IPS DF 6.9 (cell line): ENCODE results near the gene KCNN3.

Experiments
- DNase-seq: peaks from one replicate; pipeline ENCODE4 v3.0.0-alpha.2; 2013; ENCODE audit warnings: low read depth, low spot score
- H3K27ac ChIP-seq: one replicate; pipeline ENCODE4 v1.5.1; 2013; ENCODE audit warnings: low read length, control low read depth
- H3K27me3 ChIP-seq: 2 replicates; pipeline ENCODE4 v1.6.1; 2013; ENCODE audit warnings: mild to moderate bottlenecking, low read length; ENCODE audit not compliant: control insufficient read depth, insufficient read depth
- H3K36me3 ChIP-seq: 2 replicates; pipeline ENCODE4 v1.6.1; 2013; ENCODE audit warnings: low read length; ENCODE audit not compliant: control insufficient read depth, insufficient read depth
- H3K4me1 ChIP-seq: 2 replicates; pipeline ENCODE4 v1.6.1; 2013; ENCODE audit warnings: low read length; ENCODE audit not compliant: control insufficient read depth, insufficient read depth
- H3K4me3 ChIP-seq: 2 replicates; pipeline ENCODE4 v1.5.1; 2013; ENCODE audit warnings: mild to moderate bottlenecking, low read length
- H3K9me3 ChIP-seq: 2 replicates; pipeline ENCODE4 v1.6.1; 2013; ENCODE audit warnings: low read length, inconsistent platforms; ENCODE audit not compliant: control insufficient read depth, insufficient read depth
- WGBS: extraction: QIAGEN DNeasy Blood & Tissue Kit; methylation state at CpG from one replicate; pipeline ENCODE4 v1.1.7; 2013; ENCODE audit warnings: mixed read lengths, missing lambda C conversion rate; ENCODE audit not compliant: insufficient read length, insufficient coverage; 5-methylcytosine and 5-hydroxymethylcytosine counted together

The KCNN3 gene

DNA sequence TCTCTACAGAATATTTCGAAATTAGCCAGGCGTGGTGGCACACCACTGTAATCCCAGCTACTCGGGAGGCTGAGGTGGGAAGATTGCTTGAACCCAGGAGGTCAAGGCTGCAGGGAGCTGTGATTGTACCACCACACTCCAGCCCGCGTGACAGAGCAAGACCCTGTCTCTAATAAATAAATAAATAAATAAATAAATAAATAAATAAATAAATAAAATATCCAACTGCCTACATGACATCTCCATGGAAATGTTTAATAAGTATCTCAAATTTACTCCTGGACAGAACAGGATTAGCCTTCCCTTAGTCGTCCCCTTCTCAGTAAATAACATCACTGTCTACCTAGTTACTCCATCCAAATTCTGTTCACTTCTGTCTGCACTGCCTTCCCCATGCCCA lies 29.0 kb upstream of the KCNN3 start:
- no peak for DNase-seq
- WGBS: no CpG with 5 or more reads among the region's 6 CpGs
- Histone ChIP-seq H3K9me3 (no peaks in the 10 kb centered on the region), H3K4me3 (no peak overlapping the region), H3K27me3 (no peaks in the 10 kb centered on the region), H3K27ac (no peak overlapping the region), H3K36me3 (no peaks in the 10 kb centered on the region), H3K4me1 (no peaks in the 10 kb centered on the region)

- H3K27ac ChIP-seq: no peak overlapping the region
- no peaks in the 10 kb centered on the region for H3K4me1 ChIP-seq
- no peaks in the 10 kb centered on the region for H3K36me3 ChIP-seq
- DNase-seq: no peak
- no CpG with 5 or more reads among the region's 10 CpGs for WGBS
- H3K4me3 ChIP-seq: no peak overlapping the region
- H3K9me3 ChIP-seq: no peaks in the 10 kb centered on the region
- no peaks in the 10 kb centered on the region for H3K27me3 ChIP-seq
Measured at GRCh38 chr1:154896771-154897286, 26.7 kb upstream of the KCNN3 start.

DNA sequence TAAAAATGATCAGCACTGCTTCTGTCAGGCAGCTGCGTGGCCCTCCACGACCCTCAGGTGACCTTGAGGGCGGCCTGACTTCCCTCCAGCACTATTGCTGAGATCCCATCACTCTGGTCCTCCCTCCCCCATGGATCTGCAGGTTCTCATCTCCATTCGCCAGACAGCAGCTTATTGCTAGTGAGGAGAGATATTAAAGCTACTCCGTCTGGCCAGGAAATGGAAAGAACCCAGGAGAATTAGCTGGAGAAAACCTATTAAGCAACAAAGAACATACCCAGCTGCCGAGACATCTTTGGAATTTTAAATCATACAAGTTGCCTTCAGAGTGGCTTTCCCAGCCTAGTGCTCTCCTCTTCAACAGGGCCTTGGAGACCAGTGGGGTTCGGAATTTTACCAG lies 25.7 kb upstream of the KCNN3 start:
- no peak for DNase-seq
- H3K4me1 ChIP-seq: no peaks in the 10 kb centered on the region
- no peaks in the 10 kb centered on the region for H3K27me3 ChIP-seq
- H3K9me3 ChIP-seq: no peaks in the 10 kb centered on the region
- H3K27ac ChIP-seq: no peak overlapping the region
- WGBS: no CpG with 5 or more reads among the region's 7 CpGs
- H3K36me3 ChIP-seq: no peaks in the 10 kb centered on the region
- no peak overlapping the region for H3K4me3 ChIP-seq

DNA sequence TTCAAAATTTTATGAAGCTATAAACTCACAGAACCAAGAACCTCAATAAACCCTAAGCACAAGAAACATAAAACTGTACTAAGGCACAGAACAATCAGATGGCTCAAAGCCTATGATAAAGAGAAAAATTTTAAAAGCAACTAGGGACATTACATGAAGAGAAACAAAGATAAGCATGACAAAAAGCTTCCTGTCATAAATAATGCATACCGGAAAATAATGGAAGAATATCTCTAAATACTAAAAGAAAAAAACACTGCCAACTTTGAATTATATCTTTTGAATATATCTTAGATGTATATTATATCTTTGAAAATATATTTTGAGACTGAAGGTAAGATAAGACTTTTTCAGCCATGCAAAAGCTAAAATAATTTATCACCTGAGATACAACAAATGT lies 21.4 kb upstream of the KCNN3 start:
- Histone ChIP-seq H3K36me3 (no peaks in the 10 kb centered on the region), H3K27ac (no peak overlapping the region), H3K9me3 (no peaks in the 10 kb centered on the region), H3K4me1 (no peaks in the 10 kb centered on the region), H3K4me3 (no peak overlapping the region), H3K27me3 (no peaks in the 10 kb centered on the region)
- no CpG with 5 or more reads among the region's 1 CpG for WGBS
- no peak for DNase-seq

DNA sequence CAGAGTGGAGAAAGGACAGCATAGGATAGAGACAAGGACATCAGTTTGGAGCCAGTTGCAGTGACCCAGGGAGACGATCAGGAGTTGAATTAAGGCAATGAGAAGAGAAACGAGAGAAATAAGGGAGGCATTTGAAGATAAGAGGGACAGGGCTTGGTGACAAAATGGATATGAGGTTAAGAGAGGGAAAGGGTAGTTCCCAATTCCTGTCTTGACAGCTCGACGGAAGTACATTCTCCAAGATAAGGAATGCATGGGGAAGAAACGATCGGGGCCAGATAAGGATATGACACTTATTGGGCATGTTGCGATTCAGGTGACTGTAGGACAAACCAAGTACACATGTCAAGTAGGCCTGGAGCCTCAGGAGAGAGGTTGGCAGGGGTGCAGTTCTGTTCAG lies 18.7 kb upstream of the KCNN3 start:
- H3K27ac ChIP-seq: no peak overlapping the region
- H3K9me3 ChIP-seq: no peaks in the 10 kb centered on the region
- no peaks in the 10 kb centered on the region for H3K27me3 ChIP-seq
- no peak for DNase-seq
- no peak overlapping the region for H3K4me3 ChIP-seq
- no peaks in the 10 kb centered on the region for H3K4me1 ChIP-seq
- H3K36me3 ChIP-seq: no peaks in the 10 kb centered on the region
- WGBS: no CpG with 5 or more reads among the region's 7 CpGs

DNA sequence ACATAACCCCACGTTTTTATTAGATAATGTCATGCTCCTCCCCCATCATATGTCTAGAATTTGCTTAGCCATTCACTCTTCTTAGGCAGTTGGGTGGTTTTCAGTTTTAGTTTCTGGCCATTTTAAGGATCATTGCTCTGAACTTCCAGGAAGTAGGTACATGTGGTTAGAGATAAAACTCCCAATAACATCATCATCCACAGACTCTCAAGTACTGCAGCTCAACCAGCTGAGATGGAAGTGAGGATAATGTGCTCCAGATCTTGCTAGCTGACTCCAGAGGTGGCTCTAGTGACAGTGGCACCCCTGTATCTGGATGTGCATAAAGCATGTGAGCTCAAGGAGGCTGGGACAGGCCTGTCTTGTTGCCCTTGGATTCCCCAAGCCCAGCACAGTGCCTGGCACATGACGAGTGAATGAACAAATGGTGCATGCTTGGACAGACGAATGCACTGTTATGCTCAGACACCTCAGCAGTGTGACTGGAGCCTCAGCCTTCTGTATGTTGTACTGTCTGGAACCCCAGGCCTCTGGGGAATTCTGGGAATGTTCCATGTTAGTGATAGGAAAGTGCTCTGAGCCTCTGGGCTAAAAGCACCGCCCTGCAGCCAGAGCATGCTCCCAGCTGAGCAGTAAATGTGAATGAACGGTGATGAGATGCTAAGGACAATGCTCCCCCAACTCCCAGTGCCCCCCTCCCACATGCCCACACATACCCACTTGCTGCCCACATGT lies 16.4 kb upstream of the KCNN3 start:
- Histone ChIP-seq H3K27me3 (no peaks in the 10 kb centered on the region), H3K9me3 (no peaks in the 10 kb centered on the region), H3K4me1 (no peaks in the 10 kb centered on the region), H3K36me3 (no peaks in the 10 kb centered on the region), H3K4me3 (no peak overlapping the region), H3K27ac (no peak overlapping the region)
- DNase-seq: no peak
- WGBS: no CpG with 5 or more reads among the region's 5 CpGs

GRCh38 chr1:154884869-154885701 lies 15.0 kb upstream of the KCNN3 start:
- H3K27ac ChIP-seq: no peak overlapping the region
- WGBS: no CpG with 5 or more reads among the region's 6 CpGs
- H3K9me3 ChIP-seq: no peaks in the 10 kb centered on the region
- no peak for DNase-seq
- H3K4me1 ChIP-seq: peaks cover 1% of the 10 kb centered on the region; the same call in 1 of the 2 replicates
- H3K4me3 ChIP-seq: no peak overlapping the region
- no peaks in the 10 kb centered on the region for H3K27me3 ChIP-seq
- H3K36me3 ChIP-seq: no peaks in the 10 kb centered on the region

GRCh38 chr1:154883919-154884868 lies 14.1 kb upstream of the KCNN3 start:
- no CpG with 5 or more reads among the region's 15 CpGs for WGBS
- H3K9me3 ChIP-seq: no peaks in the 10 kb centered on the region
- H3K4me1 ChIP-seq: peaks cover 1% of the 10 kb centered on the region; the same call in 1 of the 2 replicates
- no peak overlapping the region for H3K27ac ChIP-seq
- no peaks in the 10 kb centered on the region for H3K36me3 ChIP-seq
- DNase-seq: no peak
- H3K4me3 ChIP-seq: no peak overlapping the region
- H3K27me3 ChIP-seq: no peaks in the 10 kb centered on the region

GRCh38 chr1:154881820-154882535 lies 11.9 kb upstream of the KCNN3 start:
- Histone ChIP-seq H3K4me3 (no peak overlapping the region), H3K27me3 (no peaks in the 10 kb centered on the region), H3K9me3 (no peaks in the 10 kb centered on the region), H3K4me1 (peaks cover 3% of the 10 kb centered on the region; the same call in 1 of the 2 replicates), H3K27ac (no peak overlapping the region), H3K36me3 (no peaks in the 10 kb centered on the region)
- no peak for DNase-seq
- WGBS: no CpG with 5 or more reads among the region's 10 CpGs
